ENCODE data around the gene S100B. TPM values are rescaled to one million over a fixed set of nuclear protein-coding genes. Genes with fewer than 3 reads are reported as not detected.
A peak's percentile ranks its signal among the peaks of the same experiment; 100 is the strongest.

S100B gene
- 10 to 100 TPM in 3 of 9 donors, 1 to 10 TPM in 5, under 1 TPM in 1; 0.48 to 15.4 (median 3.8) TPM for total RNA-seq
- 10 to 100 TPM; 15.5 to 39.3 (median 38.8) TPM for polyA plus RNA-seq
- long read RNA-seq, donor 1: 0 reads
- long read RNA-seq, donor 2: 0 reads
- long read RNA-seq, donor 3, partial matches to known transcripts: 0 of 1 reads
- long read RNA-seq, donor 3, other reads (novel, unspliced or antisense): 0 of 1 reads
- long read RNA-seq, donor 4: 0 reads
- long read RNA-seq, donor 5, partial matches to known transcripts: 0 of 1 reads
- long read RNA-seq, donor 5, other reads (novel, unspliced or antisense): 1 of 1 reads
- long read RNA-seq, donor 6, transcript S100B-201 (3 exons, 877 nt): major isoform, 24 of 28 reads
- long read RNA-seq, donor 6, partial matches to known transcripts: 0 of 28 reads
- long read RNA-seq, donor 6, other reads (novel, unspliced or antisense): 1 of 28 reads
- long read RNA-seq, donor 7, partial matches to known transcripts: 0 of 5 reads
- long read RNA-seq, donor 7, other reads (novel, unspliced or antisense): 0 of 5 reads
- long read RNA-seq, donor 8, partial matches to known transcripts: 0 of 1 reads
- long read RNA-seq, donor 8, other reads (novel, unspliced or antisense): 0 of 1 reads
- long read RNA-seq, donor 9: 0 reads
- long read RNA-seq, donor 10, partial matches to known transcripts: 0 of 5 reads
- long read RNA-seq, donor 10, other reads (novel, unspliced or antisense): 0 of 5 reads

DNA sequence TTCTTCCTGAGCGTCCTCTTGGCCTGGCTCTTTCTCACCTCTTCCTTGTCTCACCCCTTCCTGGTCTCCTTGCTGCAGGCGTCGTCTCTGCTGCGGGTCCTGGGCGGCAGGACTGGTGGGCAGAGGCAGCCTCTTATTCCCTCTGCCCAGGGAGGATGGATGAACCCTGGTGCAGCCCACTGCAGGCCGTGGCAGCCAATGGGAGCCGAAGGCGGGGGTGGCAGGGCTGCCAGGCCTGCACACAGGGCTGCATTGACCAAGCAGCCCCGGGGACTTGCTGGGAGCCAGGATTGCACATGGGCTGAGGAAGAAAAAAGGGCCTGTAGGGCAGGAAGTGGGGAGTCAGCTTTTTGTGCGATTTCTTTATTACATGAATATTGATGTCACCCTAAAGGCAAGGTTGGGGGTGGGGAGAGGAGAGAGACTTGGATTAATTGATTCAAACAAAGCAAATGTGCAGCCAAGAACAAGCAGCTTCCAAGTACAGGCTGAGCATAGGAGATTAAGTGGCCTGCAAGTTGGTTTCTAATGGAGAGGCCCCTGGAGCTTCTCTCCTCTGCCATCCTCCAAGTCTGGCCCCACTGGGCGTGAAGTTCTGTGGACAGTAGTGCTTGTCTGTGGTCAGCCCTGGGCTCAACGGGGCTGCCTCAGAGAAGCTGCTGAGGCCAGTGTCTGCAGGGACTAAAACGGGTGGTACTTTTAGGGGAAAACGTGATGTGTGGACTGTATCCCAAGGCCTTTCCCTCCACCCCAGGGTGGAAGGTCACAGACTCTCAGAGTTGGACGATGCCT, at the start of gene S100B:
S100B (minus strand) TSS at position 108 of the 792 bp plus-strand sequence. CDS start 2,667 bp downstream, outside the sequence.
- no peak within 1 kb of the TSS for H3K4me3 ChIP-seq
- H3K27me3 ChIP-seq: peaks cover 6% of the 10 kb centered on the region
- H3K27ac ChIP-seq: peak within 1 kb of the TSS in 2 of 5 donors; percentile 41 to 57
- 64 to 71% (median 68%) methylated on average over 13 to 15 of the region's 15 CpGs for WGBS, 4 donors
- no peaks in the 10 kb centered on the region for H3K9me3 ChIP-seq (replicated peaks in 1 of 3)
- intact Hi-C loops (cut with DNase I): no loop called here
- TF ChIP-seq CTCF (IDR thresholded peaks at IDR 0.05): no peak
- TF ChIP-seq POLR2A (IDR thresholded peaks at IDR 0.05): no peak
- H3K36me3 ChIP-seq (replicated peaks in 1 of 2): no peaks in the 10 kb centered on the region
- H3K4me1 ChIP-seq (replicated peaks in 1 of 2): no peaks in the 10 kb centered on the region
- DNase-seq: peak in 1 of 7 donors; percentile 33

GRCh38 chr21:46651121-46651520, 46.2 kb upstream of the S100B start:
- DNase-seq: no peak
- Histone ChIP-seq H3K4me1 (replicated peaks in 1 of 2) (no peaks in the 10 kb centered on the region), H3K27ac (no peak overlapping the region), H3K27me3 (no peaks in the 10 kb centered on the region), H3K4me3 (no peak overlapping the region), H3K9me3 (replicated peaks in 1 of 3) (no peaks in the 10 kb centered on the region), H3K36me3 (replicated peaks in 1 of 2) (peaks cover 0 to 73% of the 10 kb centered on the region in 2 donors)
- intact Hi-C loops (cut with DNase I): no loop called here
- 96 to 99% (median 98%) methylated on average over 6 to 7 of the region's 7 CpGs; no CpG with 5 or more reads in 1 of the 4 donors for WGBS, 4 donors
- TF ChIP-seq POLR2A (IDR thresholded peaks at IDR 0.05): no peak
- TF ChIP-seq CTCF (IDR thresholded peaks at IDR 0.05): no peak

DNA sequence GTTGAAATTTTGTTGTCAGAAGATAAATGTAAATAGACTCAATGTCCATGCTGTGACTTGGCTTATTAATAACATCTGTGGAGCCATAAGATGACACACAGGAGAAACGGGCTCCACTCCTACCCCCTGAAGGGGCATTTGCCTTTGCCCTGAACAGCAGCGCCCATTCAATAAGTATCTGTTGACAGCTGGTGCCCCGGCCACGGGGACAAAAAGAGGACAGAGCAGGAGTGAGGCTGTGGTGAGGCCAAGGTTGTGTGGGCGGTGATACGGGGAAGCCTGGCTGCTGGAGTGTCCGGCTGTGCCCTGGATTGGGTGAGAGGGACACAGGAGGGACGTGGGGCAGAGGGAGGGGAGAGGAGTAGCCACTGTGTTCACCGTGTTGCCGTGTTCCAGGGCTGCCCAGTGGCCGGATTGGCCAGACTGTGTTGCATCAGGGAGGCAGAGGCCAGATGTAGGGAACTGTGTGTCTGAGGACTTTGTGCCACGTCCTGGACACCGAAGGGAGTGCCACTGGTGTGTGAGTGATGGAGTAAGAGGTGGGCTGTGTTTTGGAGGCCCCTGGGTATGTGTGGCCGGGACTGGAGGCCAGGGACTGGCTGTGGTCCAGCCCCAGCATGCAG, 45.7 kb upstream of the S100B start:
- no peak overlapping the region for H3K27ac ChIP-seq
- H3K4me1 ChIP-seq (replicated peaks in 1 of 2): no peaks in the 10 kb centered on the region
- no peak for TF ChIP-seq POLR2A (IDR thresholded peaks at IDR 0.05)
- TF ChIP-seq CTCF (IDR thresholded peaks at IDR 0.05): no peak
- H3K4me3 ChIP-seq: no peak overlapping the region
- H3K9me3 ChIP-seq (replicated peaks in 1 of 3): no peaks in the 10 kb centered on the region
- WGBS, 4 donors: 71 to 84% (median 76%) methylated on average over 13 to 14 of the region's 14 CpGs
- DNase-seq: peak in 2 of 7 donors; percentile 51 to 57
- no peaks in the 10 kb centered on the region for H3K27me3 ChIP-seq
- peaks cover 0 to 78% of the 10 kb centered on the region in 2 donors for H3K36me3 ChIP-seq (replicated peaks in 1 of 2)
- intact Hi-C loops (cut with DNase I): no loop called here
